Measurements from ENCODE around the gene ARL8B.

ARL8B gene

GRCh38 chr3:5217824-5218595 lies 95.9 kb downstream of the ARL8B start:
- no peak for DNase-seq

DNA sequence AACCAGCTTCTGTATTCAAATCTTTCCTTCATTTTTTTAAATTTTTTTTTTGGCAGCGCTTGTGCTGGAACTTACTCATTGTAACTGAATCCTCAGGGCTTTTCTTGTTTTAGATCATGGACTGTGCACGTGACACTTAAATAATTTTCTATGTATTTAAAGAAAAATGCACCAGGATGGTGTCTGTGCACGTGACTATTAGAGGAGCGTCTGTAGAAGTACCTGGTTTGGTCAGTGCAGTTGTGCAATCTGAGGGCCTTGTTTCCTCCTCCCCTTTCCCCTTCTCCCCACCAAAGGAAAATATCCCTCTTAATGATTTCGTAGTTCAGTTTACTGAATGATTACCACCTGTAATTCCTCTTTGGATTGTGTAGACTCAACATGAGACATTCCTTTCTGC lies 96.7 kb downstream of the ARL8B start:
- no peak for DNase-seq

- DNase-seq = no peak
These were observed 97.1 kb downstream of the ARL8B start for GRCh38 chr3:5219216-5219615.

- no peak for DNase-seq
These were observed 98.1 kb downstream of the ARL8B start for GRCh38 chr3:5220193-5220592.

DNA sequence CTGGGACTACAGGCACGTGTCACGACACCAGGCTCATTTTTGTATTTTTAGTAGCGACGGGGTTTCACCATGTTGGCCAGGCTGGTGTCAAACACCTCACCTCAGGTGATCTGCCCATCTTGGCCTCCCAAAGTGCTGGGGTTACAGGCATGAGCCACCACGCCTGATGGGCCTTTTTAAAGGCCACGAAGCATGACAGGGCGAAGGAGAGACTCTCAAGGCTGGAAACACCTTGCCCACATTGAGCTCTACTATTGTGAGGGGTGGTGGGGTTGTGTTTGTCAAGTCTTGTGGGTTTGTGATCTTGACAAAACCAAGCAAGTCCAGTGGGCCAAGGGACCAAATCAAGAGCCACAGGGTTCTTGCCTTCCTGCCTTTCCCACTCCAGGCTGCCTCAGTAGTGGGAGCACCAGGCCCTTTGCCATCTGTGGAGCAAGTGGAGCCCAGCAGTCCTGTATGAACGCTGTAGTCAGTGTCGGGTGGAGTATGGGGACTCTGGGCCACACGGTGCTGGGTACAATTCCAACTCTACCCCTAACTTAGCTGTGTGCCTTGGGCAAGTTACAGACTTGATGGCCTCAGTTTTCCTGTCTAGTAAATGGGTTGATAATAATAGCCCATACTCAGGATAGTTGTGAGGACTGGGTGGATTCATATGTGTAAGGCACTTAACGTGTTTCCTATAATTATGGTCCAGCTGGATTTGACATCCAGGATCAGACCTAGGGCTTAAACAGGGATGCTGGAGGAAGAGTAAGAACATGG lies 98.8 kb downstream of the ARL8B start:
- DNase-seq = no peak

DNA sequence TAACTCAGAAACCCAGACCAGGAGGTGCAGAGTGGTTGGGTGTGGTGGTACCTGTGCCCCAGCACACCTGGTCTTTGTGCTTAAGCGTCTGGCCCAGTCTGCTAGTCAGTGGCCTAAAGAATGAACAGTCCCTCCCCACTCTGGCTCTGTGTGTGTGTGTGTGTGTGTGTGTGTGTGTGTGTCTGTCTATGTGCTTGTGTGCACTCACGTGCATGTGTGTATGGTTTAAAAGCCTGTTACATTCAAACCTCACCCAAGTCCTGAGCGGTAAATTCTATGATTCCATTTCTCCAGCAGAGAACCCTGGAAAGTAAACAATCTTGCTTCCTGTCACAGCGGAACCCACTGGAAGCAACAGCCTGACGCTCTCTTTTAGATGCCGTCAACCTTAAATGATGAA lies 99.6 kb downstream of the ARL8B start:
- no peak for DNase-seq

- DNase-seq = no peak
These were observed 100.4 kb downstream of the ARL8B start for GRCh38 chr3:5222283-5223005.

DNA sequence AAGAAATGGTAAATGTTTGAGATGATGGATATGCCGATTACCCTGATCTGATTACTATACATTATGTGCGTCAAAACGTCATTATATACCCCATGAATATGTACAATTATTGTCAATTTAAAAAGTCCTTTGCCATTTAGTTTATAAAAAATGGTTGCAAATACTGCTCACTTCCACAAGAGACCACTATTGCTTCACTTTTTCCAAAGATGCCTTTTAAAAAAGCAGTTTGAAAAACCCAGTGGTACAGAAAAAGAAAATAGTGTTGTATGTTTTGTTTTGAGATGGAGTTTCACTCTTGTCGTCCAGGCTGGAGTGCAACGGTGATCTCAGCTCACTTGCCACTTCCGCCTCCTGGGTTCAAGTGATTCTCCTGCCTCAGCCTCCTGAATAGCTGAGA lies 104.7 kb downstream of the ARL8B start:
- DNase-seq = no peak

DNA sequence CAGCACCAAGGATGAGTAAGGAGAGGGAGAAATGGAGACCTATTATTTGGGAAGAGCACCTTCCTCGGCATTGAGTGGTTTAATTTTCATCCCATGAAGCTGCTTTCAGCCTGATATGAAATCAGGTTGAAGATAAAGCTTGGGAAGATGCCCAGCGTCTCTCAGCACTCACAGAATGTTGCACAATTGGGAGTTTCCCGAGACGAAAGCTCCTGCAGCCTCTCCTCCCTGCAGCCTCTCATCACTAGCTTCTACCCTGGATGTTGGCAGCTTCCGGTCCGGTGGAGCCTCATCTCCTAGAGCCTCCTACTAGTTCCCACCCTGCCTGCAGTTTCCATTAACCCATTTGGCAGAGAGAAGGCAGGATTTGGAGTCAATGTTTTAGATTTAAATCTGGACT lies 105.7 kb downstream of the ARL8B start:
- DNase-seq = no peak

GRCh38 chr3:5229414-5229813 lies 107.3 kb downstream of the ARL8B start:
- DNase-seq = no peak

Measured in CD4-positive, alpha-beta T cell treated with Interleukin-17A for 1 hour (primary cell).